ENCODE results near the gene COX19. TPM values are rescaled to one million over a fixed set of nuclear protein-coding genes. Genes with fewer than 3 reads are reported as not detected.

The COX19 gene
- total and polyA plus RNA-seq, 2 donors (not counting 3 experiments of a cell fraction or from before 2014, with no cell fraction given) = 6.8 to 10.6 TPM

- ChIA-PET POLR2A (no interaction called here), CTCF (no interaction called here)
- Histone ChIP-seq H3K9ac (replicated peaks; ENCODE audit: extremely low read depth, insufficient read depth, low read length) (no peak overlapping the region), H3K4me1 (ENCODE audit: control insufficient read depth, extremely low read depth, insufficient read depth, low read length) (peaks cover 11% of the 10 kb centered on the region), H3K27me3 (ENCODE audit: control insufficient read depth in 2 of 2, insufficient read depth in 2 of 2, low read length in 2 of 2) (no peaks in the 10 kb centered on the region), H3K4me2 (ENCODE audit: insufficient read depth, low read length) (no peak overlapping the region), H3K36me3 (ENCODE audit: control insufficient read depth in 2 of 2, extremely low read depth in 1 of 2, insufficient read depth in 2 of 2, low read length in 2 of 2) (no peaks in the 10 kb centered on the region), H3K9me3 (replicated peaks; ENCODE audit: control insufficient read depth, insufficient read depth, low read length) (no peaks in the 10 kb centered on the region), H3K79me2 (ENCODE audit: control insufficient read depth, insufficient read depth, low read length) (no peaks in the 10 kb centered on the region), H4K20me1 (replicated peaks; ENCODE audit: control insufficient read depth, extremely low read depth, insufficient read depth, low read length) (no peaks in the 10 kb centered on the region), H3K4me3 (replicated peaks in 1 of 3; ENCODE audit: insufficient read depth in 1 of 3, low read depth in 1 of 3, low read length in 3 of 3) (no peak overlapping the region), H2AFZ (ENCODE audit: low read depth, low read length) (no peak overlapping the region), H3K9me1 (replicated peaks; ENCODE audit: control insufficient read depth, extremely low read depth, insufficient read depth, low read length) (no peaks in the 10 kb centered on the region), H3K27ac (ENCODE audit: insufficient read depth, low read depth, low read length) (no peak overlapping the region)
- DNase-seq (ENCODE audit: low read depth, low spot score) (no peak), FAIRE-seq (no peak)
- intact Hi-C loops (cut with micrococcal nuclease) (no loop called here), dilution Hi-C loops (cut with MboI; ENCODE audit: extremely low pct_ligation_motif_present, low sequenced_read_pairs) (no loop called here)
- TF ChIP-seq MYC (IDR thresholded peaks at IDR 0.05; ENCODE audit: low read depth, low read length) (no peak), POLR2A (IDR thresholded peaks at IDR 0.05; ENCODE audit: low read depth, low read length) (no peak), FOS (IDR thresholded peaks at IDR 0.05; ENCODE audit: borderline replicate concordance, insufficient read depth, low read length) (no peak), JUN (IDR thresholded peaks at IDR 0.05; ENCODE audit: borderline replicate concordance, insufficient read depth, insufficient read length, low read depth) (no peak), GATA2 (IDR thresholded peaks at IDR 0.05; ENCODE audit: insufficient read depth, insufficient read length, low read depth, low read length) (no peak), EZH2 (IDR thresholded peaks at IDR 0.05; ENCODE audit: borderline replicate concordance, low read depth, low read length, severe bottlenecking) (no peak), POLR2AphosphoS5 (IDR thresholded peaks at IDR 0.05; ENCODE audit: insufficient read depth, low read depth, low read length) (no peak)
- TF ChIP-seq, protein P1, sequence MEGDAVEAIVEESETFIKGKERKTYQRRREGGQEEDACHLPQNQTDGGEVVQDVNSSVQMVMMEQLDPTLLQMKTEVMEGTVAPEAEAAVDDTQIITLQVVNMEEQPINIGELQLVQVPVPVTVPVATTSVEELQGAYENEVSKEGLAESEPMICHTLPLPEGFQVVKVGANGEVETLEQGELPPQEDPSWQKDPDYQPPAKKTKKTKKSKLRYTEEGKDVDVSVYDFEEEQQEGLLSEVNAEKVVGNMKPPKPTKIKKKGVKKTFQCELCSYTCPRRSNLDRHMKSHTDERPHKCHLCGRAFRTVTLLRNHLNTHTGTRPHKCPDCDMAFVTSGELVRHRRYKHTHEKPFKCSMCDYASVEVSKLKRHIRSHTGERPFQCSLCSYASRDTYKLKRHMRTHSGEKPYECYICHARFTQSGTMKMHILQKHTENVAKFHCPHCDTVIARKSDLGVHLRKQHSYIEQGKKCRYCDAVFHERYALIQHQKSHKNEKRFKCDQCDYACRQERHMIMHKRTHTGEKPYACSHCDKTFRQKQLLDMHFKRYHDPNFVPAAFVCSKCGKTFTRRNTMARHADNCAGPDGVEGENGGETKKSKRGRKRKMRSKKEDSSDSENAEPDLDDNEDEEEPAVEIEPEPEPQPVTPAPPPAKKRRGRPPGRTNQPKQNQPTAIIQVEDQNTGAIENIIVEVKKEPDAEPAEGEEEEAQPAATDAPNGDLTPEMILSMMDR (IDR thresholded peaks at IDR 0.05; ENCODE audit: extremely low read depth in 1 of 2, insufficient read depth in 1 of 2, low read depth in 1 of 2, low read length in 2 of 2) = no peak
- TF ChIP-seq, protein P2, sequence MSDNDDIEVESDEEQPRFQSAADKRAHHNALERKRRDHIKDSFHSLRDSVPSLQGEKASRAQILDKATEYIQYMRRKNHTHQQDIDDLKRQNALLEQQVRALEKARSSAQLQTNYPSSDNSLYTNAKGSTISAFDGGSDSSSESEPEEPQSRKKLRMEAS (IDR thresholded peaks at IDR 0.05; ENCODE audit: insufficient read depth, insufficient read length) = no peak
- no TSS peak for BruUV-seq (replicated peaks)
Observed at GRCh38 chr7:921071-921461, 54.3 kb downstream of the COX19 start.
